ENCODE results near the gene YES1. TPM values are rescaled to one million over a fixed set of nuclear protein-coding genes. Genes with fewer than 3 reads are reported as not detected.
A peak's percentile ranks its signal among the peaks of the same experiment; 100 is the strongest.

The YES1 gene
- total and polyA plus RNA-seq, 2 of the 13 experiments (the other 11 are each of a cell fraction or from before 2014, with no cell fraction given) = 17.2 to 70.8 TPM

GRCh38 chr18:848062-848861, 36.2 kb upstream of the YES1 start (continued):
- TF ChIP-seq ZNF660 (CRISPR knock-in tag; IDR thresholded peaks at IDR 0.05; ENCODE audit: borderline replicate concordance, low read depth) = no peak
- TF ChIP-seq TRIM24 (CRISPR knock-in tag; IDR thresholded peaks at IDR 0.05) = peak; percentile 98
- no peak for TF ChIP-seq KDM5A (IDR thresholded peaks at IDR 0.05; ENCODE audit: borderline replicate concordance, low read length)
- no peak for TF ChIP-seq ZNF333 (CRISPR knock-in tag; IDR thresholded peaks at IDR 0.05; ENCODE audit: borderline replicate concordance)
- TF ChIP-seq CHD4 (IDR thresholded peaks at IDR 0.05; ENCODE audit: borderline replicate concordance, low read length) = no peak
- TF ChIP-seq HMG20B (CRISPR knock-in tag; conservative IDR thresholded peaks at IDR 0.05) = peak; percentile 76; the same call in 1 of the 2 replicates
- peak; percentile 74; the same call in 1 of the 2 replicates for TF ChIP-seq ZIK1 (CRISPR knock-in tag; IDR thresholded peaks at IDR 0.05; ENCODE audit: borderline replicate concordance, low read depth)
- TF ChIP-seq ZNF282 (IDR thresholded peaks at IDR 0.05; ENCODE audit: partially characterized antibody) = no peak
- peak; percentile 76 for TF ChIP-seq HINFP (CRISPR knock-in tag; IDR thresholded peaks at IDR 0.05; ENCODE audit: low read depth)
- peak; percentile 49; the same call in 1 of the 2 replicates for TF ChIP-seq NFKB2 (CRISPR knock-in tag; IDR thresholded peaks at IDR 0.05; ENCODE audit: borderline replicate concordance)
- TF ChIP-seq TBP (CRISPR knock-in tag; IDR thresholded peaks at IDR 0.05) = no peak
- peak; percentile 58; the same call in 1 of the 2 replicates for TF ChIP-seq DRAP1 (CRISPR knock-in tag; IDR thresholded peaks at IDR 0.05)
- no peak for TF ChIP-seq AGO1 (IDR thresholded peaks at IDR 0.05; ENCODE audit: low read depth, low read length, poor library complexity, severe bottlenecking)
- no peak for TF ChIP-seq RBM39 (IDR thresholded peaks at IDR 0.05; ENCODE audit: low read depth, low read length, poor library complexity, severe bottlenecking)
- TF ChIP-seq ZNF564 (CRISPR knock-in tag; IDR thresholded peaks at IDR 0.05) = 0 out of 2 replicates have a peak, but pooled peaks have one; percentile 72
- no peak; the same call in 1 of the 2 replicates for TF ChIP-seq STAT6 (CRISPR knock-in tag; IDR thresholded peaks at IDR 0.05; ENCODE audit: borderline replicate concordance)
- TF ChIP-seq MTF1 (CRISPR knock-in tag; IDR thresholded peaks at IDR 0.05) = no peak
- TF ChIP-seq RAD51 (IDR thresholded peaks at IDR 0.05; ENCODE audit: borderline replicate concordance) = no peak
- TF ChIP-seq SMAD3 (CRISPR knock-in tag; IDR thresholded peaks at IDR 0.05) = peak; percentile 94; the same call in 1 of the 2 replicates
- peak; percentile 73 for TF ChIP-seq DMAP1 (CRISPR knock-in tag; IDR thresholded peaks at IDR 0.05)
- peak; percentile 90 for TF ChIP-seq ZNF230 (CRISPR knock-in tag; IDR thresholded peaks at IDR 0.05)
- no peak for TF ChIP-seq ELF4 (CRISPR knock-in tag; IDR thresholded peaks at IDR 0.05; ENCODE audit: borderline replicate concordance)
- TF ChIP-seq CHD2 (IDR thresholded peaks at IDR 0.05; ENCODE audit: low read depth, low read length) = no peak
- TF ChIP-seq NCOA2 (CRISPR knock-in tag; IDR thresholded peaks at IDR 0.05) = peak; percentile 95
- no peak for TF ChIP-seq E2F1 (CRISPR knock-in tag; IDR thresholded peaks at IDR 0.05)

All from HepG2 (cell line).